Middle frontal gyrus (tissue), 1 donor: Measurements from ENCODE around the gene HIP1.
"Not testable (repeated sequence)": the region's sequence is repeated elsewhere in the genome, so short reads cannot be mapped to it uniquely, and the experiment has no call there.

ENCODE experiments used
- DNase-seq: peaks from one replicate; pipeline ENCODE4 v3.0.0-alpha.2; 2015; ENCODE audit warnings: low spot score; ENCODE audit errors: extremely low spot score

Gene HIP1

DNA sequence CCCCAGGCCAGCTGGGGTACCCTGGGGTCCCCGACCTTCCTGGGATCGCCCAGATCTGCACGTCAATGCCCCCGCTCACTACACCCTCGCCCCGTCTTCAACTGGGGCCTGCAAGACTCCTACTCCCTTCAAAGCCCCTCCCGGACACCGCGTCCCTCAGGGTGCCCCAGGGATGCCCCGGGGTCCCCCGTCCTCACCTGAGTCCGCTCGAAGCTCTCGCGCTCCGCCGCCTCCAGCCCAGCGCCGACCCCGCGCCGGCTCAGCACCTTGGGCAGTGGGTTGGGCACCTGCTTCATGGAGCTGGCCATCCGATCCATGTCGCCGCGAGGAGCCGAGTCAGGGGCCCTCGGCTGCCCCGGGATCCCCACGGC, at the start of gene HIP1:
HIP1 (minus strand) TSS at position 338 of the 371 bp plus-strand sequence; CDS start at position 317, 21 bp downstream.
- no peak for DNase-seq

DNA sequence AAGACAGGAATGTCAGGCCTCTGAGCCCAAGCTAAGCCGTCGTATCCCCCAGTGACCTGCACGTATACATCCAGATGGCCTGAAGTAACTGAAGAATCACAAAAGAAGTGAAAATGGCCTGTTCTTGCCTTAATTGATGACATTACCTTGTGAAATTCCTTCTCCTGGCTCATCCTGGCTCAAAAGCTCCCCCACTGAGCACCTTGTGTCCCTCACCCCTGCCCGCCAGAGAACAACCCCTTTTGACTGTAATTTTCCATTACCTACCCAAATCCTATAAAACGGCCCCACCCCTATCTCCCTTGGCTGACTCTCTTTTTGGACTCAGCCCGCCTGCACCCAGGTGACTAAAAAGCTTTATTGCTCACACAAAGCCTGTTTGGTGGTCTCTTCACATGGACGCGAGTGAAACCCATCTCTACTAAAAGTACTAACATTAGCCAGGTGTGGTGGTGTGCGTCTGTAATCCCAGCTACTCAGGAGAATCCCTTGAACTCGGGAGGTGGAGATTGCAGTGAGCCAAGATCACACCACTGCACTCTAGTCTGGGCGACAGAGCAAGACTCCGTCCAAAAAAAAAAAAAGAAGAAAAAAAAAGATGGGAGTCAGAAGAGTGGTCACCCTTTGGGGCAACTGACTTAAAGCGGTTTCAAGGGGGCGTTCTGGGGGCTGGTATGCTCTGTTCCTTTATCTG, 49.6 kb upstream of the HIP1 start:
- DNase-seq: not testable (repeated sequence)

DNA sequence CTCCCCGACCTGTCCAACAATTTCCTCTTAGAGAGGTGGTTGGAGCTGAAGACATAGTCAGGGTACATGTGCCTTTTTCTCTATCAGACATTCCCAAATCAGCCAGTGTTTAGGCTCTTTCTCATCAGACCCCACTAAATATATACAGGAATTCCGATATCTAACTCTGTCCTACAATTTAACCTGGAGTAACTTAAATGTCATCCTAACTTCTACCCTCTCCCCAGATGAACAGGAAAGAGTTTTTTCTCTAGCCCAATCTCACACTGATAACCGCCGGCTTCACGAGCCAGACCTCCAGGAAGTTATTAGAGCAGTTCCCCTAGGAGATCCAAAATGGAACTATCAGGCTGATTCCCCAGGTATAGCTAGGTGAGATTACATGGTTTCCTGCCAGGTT, 44.3 kb upstream of the HIP1 start:
- not testable (repeated sequence) for DNase-seq

DNA sequence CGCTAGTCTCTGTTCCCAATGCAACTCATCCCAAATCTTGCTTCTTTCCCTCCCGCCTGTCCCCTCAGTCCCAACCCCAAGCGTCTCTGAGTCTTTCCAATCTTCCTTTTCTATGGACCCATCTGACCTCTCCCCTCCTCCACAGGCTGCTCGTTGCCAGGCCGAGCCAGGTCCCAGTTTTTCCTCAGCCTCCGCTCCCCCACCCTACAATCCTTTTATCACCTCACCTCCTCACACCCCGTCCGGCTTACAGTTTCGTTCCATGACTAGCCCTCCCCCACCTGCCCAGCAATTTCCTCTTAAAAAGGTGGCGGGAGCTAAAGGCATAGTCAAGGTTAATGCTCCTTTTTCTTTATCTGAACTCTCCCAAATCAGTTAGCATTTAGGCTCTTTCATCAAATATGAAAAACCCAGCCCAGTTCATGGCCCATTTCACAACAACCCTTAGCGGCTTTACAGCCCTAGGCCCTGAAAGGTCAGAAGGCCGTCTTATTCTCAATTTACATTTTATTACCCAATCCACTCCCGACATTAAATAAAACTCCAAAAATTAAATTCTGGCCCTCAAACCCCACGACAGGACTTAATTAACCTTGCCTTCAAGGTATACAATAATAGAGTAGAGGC, 42.0 kb upstream of the HIP1 start:
- not testable (repeated sequence) for DNase-seq

DNA sequence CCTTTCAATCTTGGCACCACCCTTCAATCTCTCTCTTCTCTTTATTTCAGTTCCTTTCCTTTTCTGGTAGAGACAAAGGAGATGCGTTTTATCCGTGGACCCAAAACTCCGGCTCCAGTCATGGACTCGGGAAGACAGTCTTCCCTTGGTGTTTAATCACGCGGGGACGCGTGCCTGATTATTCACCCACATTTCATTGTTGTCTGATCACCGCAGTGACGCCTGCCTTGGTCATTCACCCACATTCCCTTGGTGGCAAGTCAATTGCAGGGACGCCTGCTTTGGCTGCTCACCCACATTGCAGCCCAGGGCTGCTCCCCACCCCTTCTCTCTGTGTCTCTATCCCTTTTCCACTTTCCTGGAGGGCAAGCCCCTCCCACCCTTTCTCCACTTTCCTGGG, 40.8 kb upstream of the HIP1 start:
- DNase-seq: not testable (repeated sequence)

DNA sequence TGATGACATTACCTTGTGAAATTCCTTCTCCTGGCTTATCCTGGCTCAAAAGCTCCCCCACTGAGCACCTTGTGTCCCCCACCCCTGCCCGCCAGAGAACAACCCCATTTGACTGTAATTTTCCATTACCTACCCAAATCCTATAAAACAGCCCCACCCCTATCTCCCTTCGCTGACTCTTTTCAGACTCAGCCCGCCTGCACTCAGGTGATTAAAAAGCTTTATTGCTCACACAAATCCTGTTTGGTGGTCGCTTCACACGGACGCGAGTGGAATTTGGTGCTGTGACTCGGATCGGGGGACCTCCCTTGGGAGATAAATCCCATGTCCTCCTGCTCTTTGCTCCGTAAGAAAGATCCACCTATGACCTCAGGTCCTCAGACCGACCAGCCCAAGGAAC, 40.3 kb upstream of the HIP1 start:
- DNase-seq: not testable (repeated sequence)

DNA sequence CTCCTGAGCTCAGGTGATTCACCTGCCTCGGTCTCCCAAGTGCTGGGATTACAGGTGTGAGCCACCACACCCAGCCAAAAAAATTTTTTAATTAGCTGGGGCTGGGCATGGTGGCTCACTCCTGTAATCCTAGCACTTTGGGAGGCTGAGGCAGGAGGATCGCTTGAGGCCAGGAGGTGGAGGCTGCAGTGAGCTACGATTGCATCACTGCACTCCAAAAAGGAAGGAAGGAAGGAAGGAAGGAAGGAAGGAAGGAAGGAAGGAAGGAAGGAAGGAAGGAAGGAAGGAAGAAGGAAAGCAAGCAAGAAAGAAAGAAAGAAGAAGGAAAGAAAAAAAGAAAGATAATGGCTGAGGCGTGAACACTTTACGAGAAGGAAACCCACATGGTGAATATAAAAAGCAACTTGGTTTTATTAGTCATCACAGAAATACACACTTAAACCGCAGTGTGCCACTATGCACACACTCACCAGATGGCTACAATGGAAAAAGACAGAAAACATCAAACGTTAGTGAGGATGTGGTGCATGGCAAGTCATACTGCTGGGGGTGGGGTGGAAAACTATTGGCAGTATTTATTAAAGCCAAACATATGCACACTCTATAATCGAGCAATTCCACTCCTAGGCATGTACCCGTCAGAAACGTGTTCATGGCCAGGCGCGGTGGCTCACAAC, 37.7 kb upstream of the HIP1 start:
- DNase-seq: no peak

DNA sequence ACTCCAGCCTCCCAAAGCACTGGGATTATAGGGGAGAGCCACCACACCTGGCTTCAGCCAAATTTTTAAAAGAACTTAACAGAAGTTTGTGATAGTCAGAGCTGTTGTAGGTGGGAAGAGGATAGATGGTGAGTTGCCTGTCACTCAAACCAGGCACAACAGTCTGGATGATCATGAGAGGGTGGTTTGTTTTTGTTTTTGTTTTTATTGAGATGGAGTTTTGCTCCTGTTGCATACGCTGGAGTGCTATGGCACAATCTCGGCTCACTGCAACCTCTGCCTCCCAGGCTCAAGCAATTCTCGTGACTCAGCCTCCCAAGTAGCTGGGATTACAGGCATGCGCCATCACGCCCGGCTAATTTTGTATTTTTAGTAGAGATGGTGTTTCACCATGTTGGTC, 35.2 kb upstream of the HIP1 start:
- not testable (repeated sequence) for DNase-seq

DNA sequence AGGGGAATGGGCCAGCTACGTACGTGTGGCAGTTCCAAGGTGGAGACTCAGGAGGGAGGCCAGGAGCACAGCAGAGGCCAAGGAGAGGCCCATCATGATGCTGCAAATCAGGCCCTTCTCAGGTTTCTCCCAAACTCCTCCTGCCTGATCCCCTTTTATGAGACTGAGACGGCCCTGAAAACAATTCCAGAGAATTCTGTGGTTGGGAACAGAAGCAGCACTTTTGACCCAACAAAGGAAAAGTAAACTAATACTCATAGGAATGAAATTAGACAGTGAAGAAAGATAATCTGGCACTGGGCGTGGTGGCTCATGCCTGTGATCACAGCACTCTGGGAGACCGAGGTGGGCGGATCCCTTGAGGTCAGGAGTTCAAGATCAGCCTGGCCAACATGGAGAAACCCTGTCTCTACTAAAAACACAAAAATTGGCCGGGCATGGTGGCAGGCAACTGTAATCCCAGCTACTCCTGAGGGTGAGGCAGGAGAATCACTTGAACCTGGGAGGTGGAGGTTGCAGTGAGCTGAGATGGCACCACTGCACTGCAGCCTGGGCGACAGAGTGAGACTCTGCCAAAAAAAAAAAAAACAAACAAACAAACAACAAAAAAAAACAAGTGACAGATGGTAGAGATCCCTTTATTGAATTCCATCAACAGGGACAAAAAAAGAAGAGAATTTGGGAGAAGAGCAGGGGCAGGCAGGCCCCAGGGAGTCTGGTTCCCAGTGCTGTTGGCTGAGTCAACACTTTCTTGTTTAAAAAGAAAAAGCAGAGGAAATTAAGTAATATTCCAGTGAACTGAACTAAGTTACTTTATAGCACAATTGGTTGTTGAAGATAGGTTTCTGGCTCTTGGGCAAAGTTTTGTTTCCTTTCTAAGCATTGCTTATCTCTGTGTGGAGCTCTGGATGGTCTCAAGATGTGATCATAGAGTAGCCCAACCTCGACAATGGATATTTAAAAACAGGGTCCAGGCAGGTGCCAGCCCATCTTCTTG, 33.6 kb upstream of the HIP1 start, which contains the start of gene CCL26:
CCL26 (minus strand) TSS at position 131 of the 997 bp plus-strand sequence; CDS start at position 96, 35 bp downstream.
- DNase-seq: no peak

DNA sequence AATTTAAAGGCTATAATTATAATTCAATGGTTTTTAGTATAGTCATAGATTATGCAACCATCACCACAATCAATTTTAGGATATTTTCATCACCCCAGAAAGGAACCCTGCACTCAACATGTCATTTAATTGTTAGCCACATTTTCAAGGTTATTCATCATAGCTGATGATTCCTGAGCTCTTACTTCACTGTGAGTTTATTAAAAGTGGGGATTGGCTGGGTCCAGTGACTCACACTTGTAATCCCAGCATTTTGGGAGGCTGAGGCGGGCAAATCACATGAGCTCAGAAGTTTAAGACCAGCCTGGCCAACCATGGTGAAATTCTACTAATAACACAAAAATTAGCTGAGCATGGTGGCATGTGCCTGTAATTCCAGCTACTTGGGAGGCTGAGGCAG, 32.5 kb upstream of the HIP1 start:
- no peak for DNase-seq

DNA sequence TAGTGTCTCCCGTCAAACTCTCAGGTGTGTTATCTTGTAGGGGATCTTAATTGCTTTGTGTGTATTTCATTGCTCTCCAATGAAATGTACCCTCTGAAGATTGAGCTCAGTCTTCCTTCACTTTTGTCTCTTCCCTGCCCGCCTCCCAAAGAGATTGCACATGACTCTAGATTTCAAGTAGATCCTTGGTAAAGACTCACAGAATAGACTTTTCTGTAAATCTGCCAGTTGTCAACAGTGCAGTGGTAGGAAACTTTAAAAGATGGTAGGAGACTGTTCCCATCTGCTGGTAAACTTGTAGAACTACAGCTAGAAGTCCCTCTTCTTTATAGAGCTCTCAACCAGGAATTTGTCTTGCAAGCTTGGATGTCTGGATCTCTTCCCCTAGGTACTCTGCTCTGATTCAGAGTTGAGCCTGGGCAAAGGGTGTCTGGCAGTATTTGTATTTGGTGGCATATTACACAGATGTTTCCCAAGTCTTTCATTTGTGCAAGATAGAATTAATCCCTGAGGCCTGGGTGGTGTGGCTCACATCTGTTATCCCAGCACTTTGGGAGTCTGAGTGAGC, 23.7 kb upstream of the HIP1 start:
- DNase-seq: peak; percentile 72

DNA sequence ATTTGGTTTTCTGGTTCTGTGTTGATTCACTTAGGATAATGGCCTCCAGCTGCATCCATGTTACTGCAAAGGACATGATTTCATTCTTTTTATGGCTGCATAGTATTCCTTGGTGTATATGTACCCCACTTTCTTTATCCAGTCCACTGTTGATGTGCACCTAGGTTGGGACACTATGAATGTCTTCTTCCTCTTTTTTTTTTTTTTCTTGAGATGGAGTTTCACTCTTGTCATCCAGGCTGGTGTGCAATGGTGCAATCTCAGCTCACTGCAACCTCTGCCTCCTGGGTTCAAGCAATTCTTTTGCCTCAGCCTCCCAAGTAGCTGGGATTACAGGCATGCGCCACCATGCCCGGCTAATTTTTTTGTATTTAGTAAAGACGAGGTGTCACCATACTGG, 23.1 kb upstream of the HIP1 start:
- not testable (repeated sequence) for DNase-seq

DNA sequence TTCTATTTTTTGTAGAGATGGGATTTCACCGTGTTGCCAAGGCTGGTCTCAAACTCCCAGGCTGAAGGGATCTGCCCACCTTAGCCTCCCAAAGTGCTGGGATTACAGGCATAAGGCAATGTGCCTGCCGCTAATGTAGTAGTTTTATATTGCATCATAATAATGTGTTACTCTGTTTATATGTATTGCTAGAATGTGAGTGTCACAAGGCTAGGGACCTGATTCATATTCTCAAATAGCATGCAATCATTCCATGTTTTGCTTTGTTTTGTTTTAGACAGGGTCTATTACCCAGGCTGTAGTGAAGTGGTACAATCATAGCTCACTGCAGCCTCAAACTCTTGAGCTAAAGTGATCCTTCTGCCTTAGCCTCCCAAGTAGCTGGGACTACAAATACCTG, 19.8 kb upstream of the HIP1 start:
- no peak for DNase-seq

DNA sequence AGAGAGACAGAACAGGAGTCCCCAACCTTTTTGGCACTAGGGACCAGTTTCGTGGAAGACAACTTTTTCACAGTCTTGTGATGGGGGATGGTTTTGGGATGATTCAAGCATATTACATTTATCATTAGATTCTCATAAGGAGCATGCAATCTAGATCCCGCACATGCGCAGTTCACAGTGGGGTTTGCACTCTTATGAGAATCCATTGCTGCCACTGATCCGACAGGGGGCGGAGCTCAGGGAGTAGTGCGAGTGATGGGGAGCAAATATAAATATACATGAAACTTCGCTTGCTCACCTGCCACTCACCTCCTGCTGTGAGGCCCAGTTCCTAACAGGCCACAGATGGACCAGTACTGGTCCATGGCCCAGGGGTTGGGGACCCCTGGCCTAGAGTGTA, 19.1 kb upstream of the HIP1 start:
- no peak for DNase-seq

DNA sequence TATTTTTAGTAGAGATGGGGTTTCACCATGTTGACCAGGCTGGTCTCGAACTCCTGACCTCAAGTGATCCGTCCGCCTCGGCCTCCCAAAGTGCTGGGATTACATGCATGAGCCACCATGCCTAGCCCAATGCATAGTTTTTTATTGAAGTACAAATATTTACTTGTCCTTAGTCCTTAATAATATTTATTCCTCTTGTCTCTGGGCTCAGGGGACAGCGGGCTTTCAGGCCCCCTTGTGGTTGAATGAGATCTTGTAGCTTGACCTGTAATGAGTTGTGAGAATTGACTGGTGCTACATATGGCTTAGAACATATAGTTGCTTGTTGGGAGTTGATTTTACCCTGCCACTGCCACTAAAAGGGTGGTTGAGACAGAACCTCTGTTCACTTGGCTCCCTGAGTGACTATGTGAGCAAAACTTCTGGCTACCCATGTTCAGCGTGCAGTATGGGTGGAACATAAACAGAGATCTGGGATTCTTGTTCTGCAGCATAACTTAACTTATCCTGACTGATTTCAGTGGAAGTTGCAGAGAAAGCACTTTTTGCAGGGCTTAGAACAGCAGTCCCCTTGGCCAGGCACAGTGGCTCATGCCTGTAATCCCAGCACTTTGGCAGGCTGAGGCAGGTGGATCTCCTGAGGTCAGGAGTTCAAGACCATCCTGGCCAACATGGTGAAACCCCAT, 18.4 kb upstream of the HIP1 start:
- DNase-seq: no peak

DNA sequence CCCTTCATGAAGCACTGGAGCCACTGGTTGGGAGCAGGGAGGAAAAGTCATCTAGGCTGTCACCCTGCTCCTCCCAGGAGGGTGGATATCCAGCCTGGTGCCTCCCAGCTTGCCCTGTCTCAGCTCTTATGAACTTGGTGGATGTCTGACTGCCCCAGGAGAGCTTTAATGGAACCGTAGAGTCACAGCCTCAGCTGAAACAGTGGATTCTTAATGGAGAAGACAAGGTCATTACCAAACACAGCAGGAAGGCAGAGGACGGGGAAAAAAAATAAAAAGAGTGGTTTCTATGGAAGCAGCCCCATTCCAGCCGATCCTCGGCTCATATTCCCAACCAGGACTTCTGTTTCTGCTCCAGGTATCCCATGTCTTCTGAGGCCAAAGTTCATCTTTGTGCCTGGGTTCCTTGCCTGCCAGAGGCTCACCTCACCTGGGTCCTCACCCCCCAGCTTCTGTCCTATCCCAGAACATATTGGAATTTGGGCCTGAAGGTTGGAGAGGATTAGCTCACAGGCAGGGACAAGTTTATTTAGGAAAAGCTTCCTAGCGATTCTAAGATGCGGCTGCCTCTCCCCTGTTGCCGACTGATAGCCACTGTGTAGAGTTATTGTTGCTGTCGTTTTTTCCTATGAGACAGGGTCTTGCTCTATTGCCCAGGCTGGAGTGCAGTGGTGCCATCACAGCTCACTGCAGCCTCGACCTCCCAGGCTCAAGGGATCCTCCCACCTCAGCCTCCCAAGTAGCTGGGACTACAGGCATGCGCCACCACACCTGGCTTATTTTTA, 17.7 kb upstream of the HIP1 start:
- DNase-seq: no peak

DNA sequence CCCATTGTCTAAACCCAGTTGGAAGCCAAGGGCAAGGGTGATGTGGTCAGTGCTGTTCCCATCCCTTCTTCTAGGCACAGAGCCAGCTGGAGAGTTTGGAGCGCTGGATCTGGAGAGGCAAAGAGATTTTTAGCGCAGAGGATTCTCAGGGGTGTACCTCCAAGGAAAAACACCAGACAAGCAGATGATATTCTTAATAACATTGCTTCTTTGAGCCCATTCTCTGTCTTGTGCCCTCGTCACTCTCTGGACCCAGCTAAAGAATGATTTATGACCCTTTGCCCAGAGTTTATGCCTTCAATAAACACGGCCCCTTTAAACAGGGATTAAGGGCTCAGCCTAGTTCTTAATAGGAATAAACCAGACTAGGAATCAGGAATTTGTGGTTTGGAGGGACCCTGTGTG, 4.7 kb upstream of the HIP1 start:
- no peak for DNase-seq

DNA sequence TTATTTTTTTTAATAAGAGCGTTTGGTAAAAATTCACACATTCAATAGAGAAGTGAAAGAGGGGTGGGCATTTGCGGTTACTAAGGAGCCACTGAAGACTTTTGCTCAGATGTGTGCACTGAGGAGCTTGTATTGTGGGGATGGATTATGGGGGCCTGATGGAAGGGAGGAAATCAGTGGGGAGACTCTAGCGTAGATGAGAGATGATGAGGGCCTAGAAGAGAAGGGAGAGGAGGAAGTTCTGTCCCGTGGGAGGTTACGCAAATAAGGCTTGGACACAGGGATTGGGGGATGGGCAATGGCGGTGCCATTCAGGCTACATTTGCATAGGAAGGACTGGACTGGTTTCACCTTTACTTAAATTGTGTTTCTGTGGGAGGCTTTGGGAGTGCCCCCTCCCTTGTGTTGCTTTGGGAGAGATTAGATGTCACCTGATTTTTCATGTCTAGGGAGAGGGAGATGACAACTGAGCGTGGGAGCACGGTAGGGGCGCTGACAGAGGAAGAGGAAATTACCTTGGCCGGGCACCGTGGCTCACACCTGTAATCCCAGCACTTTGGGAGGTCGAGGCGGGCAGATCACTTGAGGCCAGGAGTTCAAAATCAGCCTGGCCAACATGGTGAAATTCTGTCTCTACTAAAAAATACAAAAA, 2.2 kb upstream of the HIP1 start:
- DNase-seq: no peak
